Stomach (tissue), 4 donors: ENCODE data around the gene MBD2.

Source experiments
- CTCF ChIP-seq, 7 experiments: fragments of 450-650 bp in 4 of 7; fragments of 200-600 bp in 3 of 7; sonication (generic) in 3 of 7; IDR thresholded peaks; one replicate each; pipeline ENCODE4 v1.5.1; 2016 to 2019; ENCODE audit warnings: antibody characterized with exemption in 7 of 7, control low read depth in 2 of 7, mild to moderate bottlenecking in 1 of 7
- EP300 ChIP-seq: sonication (generic); formaldehyde crosslinking; IDR thresholded peaks from one replicate; pipeline ENCODE4 v1.6.1; 2017; ENCODE audit warnings: antibody characterized with exemption
- POLR2A ChIP-seq, 4 donors: fragments of 450-650 bp; IDR thresholded peaks; one replicate each; pipeline ENCODE4 v1.6.1; 2016; ENCODE audit warnings: antibody characterized with exemption in 4 of 4, control low read depth in 2 of 4, mild to moderate bottlenecking in 1 of 4, moderate library complexity in 1 of 4
- POLR2AphosphoS5 ChIP-seq, 3 donors: sonication (generic); formaldehyde crosslinking; IDR thresholded peaks; one replicate each; pipeline ENCODE4 v1.6.1; 2016; ENCODE audit warnings: antibody characterized with exemption in 3 of 3

GRCh38 chr18:54112356-54112755 is 112.1 kb downstream of the MBD2 start:
- TF ChIP-seq CTCF (IDR thresholded peaks at IDR 0.05), result no peak
- no peak for TF ChIP-seq POLR2A (IDR thresholded peaks at IDR 0.05)
- no peak for TF ChIP-seq POLR2AphosphoS5 (IDR thresholded peaks at IDR 0.05)
- TF ChIP-seq EP300, result no peak
